GM19239 (cell line): Measurements from ENCODE around the gene USP22.

Experiments used
- DNase-seq: peaks from one replicate; pipeline ENCODE4 v3.0.0; 2011; ENCODE audit warnings: low spot score; ENCODE audit not compliant: insufficient read length
- FAIRE-seq: peaks from 2 replicates; lab custom pipeline; 2011; peaks lifted over from hg19 to GRCh38; lab: Jason Lieb, UNC

Gene USP22

DNA sequence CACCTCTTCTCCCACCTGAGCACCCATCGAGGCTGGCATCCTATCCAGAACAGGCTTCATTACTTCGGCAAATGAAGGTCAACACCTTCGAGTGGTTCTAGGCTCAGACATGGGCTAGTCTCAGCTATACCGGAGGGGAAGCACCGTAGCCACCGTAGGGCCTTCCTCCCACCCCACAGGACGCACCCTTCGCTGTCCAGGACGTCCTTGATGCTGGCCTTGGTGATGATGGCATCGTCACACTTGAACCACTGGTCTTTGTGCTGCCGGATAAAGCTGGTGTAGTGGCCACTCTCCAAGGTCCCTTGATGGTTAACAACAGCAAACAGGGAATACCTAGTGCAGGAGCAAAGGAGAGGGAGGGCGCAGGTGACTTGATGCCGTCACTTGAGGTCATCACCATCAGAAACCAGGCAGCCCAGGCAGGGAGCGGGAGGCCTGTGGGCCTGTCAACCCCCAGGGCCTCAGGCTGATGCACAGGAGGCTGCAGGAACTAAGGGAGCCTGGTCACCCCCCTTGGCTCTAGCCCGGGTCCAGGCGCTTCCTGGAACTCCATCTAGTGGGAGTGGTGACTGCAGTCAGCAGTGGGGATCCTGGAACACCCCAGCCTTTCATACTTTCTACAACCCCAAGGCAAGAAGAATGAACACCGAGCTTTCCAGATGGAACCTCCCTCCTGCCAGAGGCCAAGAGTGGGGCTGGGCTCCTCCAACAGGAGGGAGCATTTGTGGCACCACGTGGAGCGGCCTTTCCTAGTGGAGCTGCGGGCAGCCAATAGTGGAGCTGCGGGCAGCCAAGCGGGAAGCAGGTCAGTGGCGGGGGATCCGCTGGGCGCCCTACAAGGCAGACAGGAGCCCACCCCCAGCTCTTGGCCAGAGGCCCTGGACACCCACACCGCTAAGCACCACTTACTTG is 38.5 kb downstream of the USP22 start:
- DNase-seq: no peak
- no peak for FAIRE-seq

GRCh38 chr17:21003007-21003621 is 39.7 kb downstream of the USP22 start:
- no peak for DNase-seq
- no peak for FAIRE-seq

DNA sequence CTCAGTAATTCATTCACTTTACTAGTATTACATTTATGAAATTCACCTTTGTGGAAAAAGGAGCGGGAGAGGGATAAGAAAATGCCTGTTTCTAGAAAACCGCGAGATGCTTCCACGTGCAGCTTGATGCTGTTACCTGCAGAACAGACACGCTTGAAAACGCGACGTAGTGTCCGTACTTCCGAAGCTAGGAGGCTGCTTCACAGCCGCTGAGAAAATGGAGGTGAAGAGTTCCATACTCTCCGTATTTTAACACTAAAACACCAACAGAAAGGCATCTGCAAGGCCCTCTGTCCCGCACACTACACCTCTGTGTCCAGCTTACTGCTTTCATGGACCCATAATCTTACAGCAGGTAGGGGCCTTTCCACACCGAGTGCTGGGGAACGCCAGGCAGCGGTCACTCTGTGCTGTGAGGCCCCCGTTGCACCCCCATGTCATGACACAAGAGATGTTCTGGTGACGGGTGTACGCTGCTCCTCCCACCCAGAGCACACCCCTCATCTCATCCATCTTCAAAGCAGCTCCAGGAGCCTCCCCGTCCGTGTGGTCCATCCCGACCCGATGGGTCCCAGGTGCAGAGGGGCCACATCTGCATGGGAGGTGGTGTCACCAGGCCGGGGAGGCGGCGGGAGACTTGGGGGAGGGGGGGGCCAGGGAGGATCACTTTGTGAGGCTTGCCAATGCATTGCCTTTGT is 40.4 kb downstream of the USP22 start:
- no peak for FAIRE-seq
- DNase-seq: no peak

DNA sequence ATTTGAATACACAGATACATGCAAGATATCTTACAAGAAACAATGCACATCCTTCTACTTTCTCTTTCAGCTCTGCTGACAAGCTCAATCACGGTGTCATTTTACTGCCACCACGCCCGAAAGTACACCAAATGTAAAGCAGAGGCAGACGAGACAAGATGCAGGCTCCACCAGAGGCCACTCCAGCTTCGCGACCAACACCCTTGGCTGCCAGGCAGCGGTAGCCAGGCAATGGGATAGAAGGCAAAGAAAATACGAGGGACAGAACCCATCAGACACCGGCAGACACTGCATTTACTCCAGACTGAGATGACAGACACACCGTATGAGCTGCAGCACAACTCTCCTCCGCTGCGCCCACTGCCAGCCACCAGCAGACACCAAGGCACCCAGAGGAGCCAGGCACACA is 41.0 kb downstream of the USP22 start:
- FAIRE-seq (no peak), DNase-seq (no peak)

DNA sequence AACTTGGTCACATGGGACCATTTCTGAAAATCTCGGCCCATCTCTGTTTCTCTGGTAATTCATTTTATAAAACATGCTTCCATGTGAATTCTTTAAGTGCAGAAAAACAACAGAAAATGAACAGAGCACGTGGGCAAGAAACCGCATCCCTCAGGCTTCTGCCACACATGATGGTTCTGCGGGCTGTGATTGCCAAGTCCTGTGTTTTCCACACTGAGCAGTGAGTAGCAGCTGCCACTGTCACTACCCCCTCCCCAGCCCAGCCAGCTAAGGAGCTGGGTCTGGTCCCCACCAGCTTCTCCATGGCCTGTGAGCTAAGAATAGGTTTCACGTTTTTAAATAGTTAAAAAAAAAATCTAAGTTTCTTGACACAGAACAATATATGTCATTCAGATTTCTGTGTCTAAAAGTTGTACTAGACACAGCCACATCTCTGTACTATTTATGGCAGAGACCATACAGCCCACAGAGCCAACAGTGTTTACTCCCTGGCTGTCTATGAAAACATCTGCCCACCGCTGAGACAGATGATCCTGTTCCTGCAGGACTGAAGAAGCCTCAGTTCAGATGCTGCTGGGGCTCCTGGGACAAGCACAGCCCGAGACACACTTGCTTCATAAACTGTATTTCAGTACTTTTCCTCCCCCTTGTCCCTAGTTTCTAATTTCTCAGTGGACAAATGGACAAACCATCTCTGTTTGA is 41.5 kb downstream of the USP22 start:
- no peak for FAIRE-seq
- DNase-seq: no peak

DNA sequence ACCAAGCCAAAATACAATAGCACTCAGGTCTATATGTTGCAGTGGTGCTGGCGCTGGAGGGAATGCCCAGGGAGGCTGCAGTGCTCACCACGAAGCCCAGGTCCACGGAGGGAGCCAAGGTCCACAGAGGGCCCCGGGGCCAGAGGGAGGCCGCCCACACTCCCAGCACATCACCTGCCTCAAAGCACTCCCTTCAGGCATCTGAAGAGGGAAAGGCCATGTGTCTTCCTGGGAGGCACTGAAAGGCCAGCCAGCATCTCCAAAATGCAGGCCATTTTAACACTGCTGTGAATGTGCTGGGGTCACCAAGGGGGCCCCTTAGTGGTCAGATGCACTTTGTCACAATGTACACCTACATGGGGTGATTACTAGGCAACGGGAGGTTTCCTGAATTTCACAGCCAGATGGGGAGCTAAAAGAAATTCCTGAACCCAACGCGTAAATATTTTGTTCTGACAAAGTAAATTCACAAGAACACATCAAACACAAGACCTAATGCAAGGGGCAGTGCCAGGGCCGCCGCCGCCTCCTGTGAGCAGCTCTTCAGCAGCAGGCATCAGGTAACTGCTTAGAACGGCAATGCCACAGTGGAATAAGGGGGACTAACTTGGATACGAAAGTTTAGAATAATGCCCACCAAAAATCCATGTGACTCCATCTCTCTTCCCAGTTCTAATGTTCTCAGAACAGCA is 42.8 kb downstream of the USP22 start:
- DNase-seq (no peak), FAIRE-seq (no peak)

- DNase-seq (no peak), FAIRE-seq (no peak)
These were observed 43.7 kb downstream of the USP22 start for GRCh38 chr17:20999044-20999573.

DNA sequence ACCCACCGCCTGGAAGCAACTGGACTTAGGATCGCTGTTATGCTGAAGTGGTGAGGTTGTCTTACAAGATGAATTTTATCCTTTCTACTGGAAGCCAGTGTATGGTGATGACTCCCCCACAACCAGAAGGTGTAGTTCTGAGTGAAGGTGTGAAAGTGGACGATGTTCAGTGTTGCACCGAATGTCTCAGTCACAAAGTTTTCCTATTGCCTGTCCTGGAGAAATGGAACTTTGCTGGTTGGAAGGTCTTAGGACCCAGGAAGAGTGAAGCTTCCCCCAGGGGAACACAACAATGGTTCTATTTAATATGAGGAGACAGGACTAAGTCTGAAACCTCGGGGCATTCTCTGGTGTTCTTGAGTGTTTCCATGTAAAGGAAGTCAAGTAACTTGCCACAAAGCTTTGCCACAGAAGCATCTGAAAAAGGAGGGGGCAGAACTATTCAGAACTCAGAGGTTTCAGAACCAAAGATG is 44.2 kb downstream of the USP22 start:
- FAIRE-seq (no peak), DNase-seq (no peak)

GRCh38 chr17:20997711-20998570 is 44.9 kb downstream of the USP22 start:
- FAIRE-seq (no peak), DNase-seq (no peak)

DNA sequence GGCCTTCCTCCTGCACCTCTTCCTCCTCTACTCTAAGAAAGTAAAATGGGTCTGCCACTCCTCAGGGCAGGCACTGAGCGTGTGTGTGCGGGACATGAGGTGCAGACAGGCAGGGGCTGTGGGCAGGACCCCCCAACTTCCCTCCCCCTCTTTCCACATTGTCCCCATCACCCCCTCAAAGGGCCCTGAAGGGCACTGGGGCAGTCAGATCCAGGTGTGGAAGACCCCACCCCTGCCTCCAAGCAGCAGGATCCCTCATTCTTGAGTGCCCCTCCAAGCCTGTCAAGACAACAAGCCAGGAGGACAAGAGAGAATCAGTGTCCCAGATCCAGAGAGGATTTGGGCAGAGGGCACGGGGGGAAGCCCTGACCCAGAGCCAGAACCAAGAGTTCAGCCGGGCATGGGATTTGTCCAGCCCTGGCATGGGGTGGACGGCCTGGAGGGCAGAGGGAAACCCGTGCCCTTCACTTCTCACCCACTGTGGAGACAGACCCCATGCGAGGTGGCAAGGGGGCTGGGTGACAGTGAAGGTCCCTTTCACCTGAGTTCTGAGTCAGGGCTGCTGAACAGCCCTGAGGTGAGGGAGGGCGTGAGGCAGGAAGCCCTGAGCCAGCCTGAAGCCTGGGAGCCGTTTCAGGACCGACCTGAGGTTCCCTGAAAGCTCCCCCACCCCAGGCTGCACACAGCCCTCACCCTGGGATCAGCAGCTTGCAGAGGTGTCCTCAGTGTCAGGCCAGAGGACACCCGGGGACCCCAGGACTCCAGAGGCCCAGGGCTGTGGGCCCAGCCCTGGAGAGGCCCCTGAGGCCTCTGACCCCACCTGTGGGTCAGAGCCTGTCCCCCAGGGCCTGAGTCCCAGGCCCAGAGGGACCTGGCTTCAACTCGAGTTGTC is 45.8 kb downstream of the USP22 start:
- no peak for FAIRE-seq

GRCh38 chr17:20995873-20996723 is 46.7 kb downstream of the USP22 start:
- DNase-seq (no peak), FAIRE-seq (no peak)

More for the DNA sequence above, 45.8 kb downstream of the USP22 start:
- DNase-seq: no peak

- FAIRE-seq: no peak
- DNase-seq: no peak
These were observed 47.5 kb downstream of the USP22 start for GRCh38 chr17:20995164-20995872.

DNA sequence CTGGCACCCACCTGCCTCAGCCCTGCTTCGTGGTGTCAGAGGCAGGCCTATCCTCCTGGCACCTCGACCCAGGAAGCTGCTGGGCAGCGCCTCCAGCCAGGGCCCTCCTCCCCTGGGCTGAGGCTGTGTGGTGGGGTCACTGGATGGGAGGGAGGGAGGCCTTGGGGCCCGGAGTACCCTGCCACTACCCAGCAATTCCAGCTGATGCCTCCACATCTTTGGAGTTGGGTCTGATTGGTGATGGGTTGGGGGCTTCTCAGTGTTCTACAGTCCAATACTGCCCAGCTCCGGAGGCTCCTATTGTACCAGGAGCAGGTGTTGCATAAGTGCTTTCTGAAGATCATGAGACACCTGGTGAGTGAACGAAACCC is 48.0 kb downstream of the USP22 start:
- FAIRE-seq: no peak
- no peak for DNase-seq

GRCh38 chr17:20993863-20994778 is 48.7 kb downstream of the USP22 start:
- FAIRE-seq (no peak), DNase-seq (no peak)
